NCI-H345 treated with DMSO at 0.1 percent for 48 hours (cell line): ENCODE data around the gene MYH11.
"Not testable (repeated sequence)": the region's sequence is repeated elsewhere in the genome, so short reads cannot be mapped to it uniquely, and the experiment has no call there.

Experiments used
- DNase-seq: peaks from one replicate; lab custom pipeline; 2025; ENCODE audit not compliant: unreplicated experiment; lab: John Stamatoyannopoulos, UW

MYH11 gene

DNA sequence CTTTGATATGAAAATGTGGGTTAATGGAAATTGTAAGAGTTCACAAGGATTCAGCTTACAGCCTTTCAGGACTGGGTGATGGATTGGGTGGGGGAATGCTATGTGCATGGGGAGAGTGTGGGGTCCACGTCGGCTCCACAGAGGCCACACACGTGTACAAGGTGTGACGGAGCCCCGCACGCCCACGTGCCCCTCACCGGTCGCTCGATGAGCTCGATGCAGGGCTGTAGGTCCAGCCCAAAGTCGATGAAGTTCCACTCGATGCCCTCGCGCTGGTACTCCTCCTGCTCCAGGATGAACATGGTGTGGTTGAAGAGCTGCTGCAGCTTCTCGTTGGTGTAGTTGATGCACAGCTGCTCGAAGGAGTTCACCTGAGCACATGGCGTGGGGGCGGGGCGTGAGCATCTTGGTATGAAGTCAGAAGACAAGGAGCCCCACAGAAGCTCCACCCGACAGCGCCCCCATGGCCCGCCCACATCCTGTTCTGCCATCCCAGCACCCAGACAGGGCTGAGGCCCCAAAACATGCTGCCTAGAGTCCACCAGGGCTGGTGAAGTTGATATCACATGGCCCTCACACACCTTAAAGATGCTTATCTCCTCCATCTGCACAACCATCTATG lies 99.1 kb downstream of the MYH11 start:
- no peak for DNase-seq

DNA sequence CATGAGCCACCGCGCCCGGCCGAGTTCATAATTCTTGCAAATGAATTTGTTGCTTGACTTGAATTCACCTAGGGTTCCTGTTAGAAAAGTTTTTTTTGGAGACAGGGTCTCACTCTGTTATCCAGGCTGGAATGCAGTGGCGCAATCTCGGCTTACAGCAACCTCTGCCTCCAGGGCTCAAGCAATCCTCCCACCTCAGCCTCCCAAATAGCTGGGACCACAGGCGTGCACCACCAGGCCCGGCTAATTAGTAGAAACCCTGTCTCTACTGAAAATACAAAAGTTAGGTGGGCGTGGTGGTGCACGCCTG lies 99.8 kb downstream of the MYH11 start:
- DNase-seq: no peak

DNA sequence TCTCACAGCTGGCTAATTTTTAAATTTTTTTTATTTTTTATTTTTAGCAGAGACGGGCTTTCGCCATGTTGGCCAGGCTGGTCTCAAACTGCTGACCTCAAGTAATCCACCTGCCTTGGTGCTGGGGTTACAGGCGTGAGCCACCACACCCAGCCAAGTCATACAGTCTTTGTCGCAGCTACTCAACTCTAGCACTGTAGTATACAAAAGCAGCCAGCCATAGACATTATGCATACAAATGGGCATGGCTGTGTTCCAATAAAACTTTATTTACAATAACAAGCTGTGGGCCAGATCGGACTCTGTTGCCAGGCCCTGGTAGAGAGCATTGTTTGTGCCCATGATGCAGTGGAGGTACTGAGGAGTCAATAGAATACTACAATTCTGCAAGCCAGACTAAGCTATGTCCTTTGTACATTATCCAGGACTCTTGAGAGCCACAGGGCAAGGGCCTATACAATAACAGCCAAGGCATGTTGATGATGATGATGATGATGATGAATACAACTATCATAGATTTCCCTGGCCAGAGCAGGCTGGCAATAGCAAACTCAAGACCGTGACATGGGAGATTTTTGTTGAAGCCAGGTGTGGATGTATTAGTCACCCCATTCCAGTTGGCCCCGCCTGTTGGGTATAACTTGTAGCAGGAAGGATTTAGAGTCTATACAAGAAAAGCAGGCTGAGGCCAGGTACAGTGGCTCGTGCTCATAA lies 101.8 kb downstream of the MYH11 start:
- DNase-seq: no peak

DNA sequence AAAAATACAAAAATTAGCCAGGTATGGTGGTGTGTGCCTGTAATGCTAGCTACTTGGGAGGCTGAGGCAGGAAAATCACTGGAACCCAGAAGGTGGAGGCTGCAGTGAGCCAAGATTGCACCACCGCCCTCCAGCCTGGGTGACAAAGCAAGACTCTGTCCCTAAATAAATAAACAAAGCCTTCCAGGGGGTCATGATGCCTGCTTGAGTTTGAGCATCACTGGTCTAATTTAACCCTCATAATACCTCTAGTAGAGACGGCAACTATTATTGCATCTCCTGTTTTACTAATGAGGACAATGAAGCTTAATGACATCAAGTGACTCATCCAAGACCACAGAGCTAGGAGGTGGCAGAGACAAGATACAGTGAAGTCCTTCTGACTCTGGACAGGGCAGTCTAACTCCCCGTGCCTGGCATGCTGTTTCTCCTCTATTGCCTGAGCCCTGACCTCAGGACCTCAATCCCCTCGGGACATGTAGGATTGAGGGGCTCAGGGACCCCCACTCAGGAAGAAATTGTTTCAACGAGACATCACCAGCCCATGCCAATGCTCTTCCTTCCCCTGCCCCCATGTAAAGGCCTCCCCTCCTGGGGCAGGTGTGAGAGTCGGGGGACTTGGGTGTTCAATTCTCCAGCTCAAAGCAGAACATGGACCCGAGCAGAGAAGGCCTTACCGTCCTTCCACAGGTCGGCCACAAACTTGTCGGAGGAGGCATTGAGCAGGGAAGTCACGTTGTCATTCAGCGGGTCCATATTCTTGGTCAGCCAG lies 103.9 kb downstream of the MYH11 start:
- no peak for DNase-seq

DNA sequence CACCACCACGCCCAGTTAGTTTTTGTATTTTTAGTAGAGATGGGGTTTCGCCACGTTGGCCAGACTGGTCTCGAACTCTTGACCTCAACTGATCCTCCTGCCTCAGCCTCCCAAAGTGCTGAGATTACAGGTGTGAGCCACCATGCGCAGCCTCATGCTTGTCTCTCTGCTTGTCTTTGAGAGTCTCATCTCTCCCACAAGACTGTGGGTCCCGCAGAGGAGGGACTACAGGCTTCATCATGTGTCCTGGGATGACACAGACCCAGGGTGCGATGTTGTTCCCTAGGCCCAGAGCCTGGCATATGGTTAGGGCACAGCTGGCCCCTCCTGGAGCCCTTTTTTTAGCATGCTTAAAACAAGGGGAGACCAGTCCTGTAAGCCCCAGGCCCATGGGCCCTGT lies 104.9 kb downstream of the MYH11 start:
- no peak for DNase-seq

DNA sequence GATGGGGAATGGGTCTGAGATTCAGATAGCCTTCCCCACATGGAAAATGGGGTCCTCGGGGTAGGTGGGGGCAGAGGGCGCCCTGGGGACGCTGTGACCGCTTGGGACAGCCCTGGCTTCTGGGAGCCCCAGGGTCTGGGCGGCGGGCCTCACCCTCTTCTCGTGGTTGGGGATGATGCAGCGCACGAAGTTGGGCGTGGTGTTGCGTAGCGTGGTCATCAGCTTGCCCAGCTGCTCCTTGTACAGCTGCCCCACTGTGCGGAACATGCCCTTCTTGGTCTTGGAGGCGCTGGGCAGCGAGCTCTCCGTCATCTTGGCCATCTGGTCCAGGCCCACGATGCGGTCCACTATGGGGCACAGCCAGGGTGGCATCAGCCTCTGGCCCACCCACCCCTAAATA lies 106.8 kb downstream of the MYH11 start:
- DNase-seq: no peak

DNA sequence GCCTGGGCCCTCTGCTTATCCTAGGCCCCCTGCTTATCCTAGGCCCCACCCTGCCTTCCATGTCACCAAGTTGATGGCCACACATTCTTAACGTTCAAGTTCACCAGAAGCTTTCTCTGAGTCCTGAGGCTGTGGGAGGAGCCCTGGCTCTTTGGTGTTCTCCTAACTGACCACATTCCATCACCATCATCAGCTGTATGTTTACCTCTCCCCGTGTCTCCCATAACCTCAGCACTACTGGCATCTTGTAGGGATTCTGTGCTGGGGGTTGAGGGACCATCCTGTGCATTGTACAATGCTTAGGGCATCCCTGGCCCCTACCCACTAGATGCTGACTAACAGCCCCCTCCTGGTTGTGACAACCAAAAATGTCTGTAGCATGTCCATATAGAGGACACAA lies 107.5 kb downstream of the MYH11 start:
- DNase-seq: no peak

DNA sequence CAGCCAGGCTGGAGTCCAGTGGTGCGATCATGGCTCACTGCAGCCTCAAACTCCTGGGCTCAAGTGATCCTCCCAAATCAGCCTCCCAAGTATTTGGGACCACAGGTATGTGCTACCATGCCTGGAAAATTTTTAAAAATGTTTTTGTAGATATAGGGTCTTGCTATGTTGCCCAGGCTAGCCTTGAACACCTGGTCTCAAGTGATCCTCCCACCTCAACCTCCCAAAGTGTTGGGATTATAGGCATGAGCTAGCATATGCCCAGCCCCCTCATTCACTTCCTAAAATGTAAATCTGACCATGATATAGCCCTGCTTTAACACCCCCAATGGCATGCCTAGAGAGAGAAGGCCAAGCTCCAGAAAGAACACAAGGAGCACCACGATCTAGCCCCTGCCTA lies 108.2 kb downstream of the MYH11 start:
- DNase-seq: no peak

DNA sequence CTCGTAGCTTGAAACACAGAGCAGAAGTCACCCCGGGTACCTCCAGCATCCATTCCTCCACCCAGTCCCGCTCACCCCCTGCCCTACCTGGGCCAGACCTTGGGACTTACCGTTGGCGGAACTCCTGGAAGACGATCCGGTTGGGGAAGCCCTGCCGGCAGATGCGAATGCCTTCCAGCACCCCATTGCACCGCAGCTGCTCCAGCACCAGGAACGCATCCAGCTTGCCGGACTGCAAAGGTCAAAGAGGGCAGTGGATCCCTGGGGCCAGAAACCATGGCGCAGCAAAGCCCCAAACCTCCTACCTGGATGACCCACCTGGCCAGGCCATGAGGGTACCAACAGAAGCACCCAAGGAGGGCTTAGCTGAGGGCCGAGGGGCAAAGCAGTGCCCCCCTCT lies 108.9 kb downstream of the MYH11 start:
- DNase-seq: no peak

DNA sequence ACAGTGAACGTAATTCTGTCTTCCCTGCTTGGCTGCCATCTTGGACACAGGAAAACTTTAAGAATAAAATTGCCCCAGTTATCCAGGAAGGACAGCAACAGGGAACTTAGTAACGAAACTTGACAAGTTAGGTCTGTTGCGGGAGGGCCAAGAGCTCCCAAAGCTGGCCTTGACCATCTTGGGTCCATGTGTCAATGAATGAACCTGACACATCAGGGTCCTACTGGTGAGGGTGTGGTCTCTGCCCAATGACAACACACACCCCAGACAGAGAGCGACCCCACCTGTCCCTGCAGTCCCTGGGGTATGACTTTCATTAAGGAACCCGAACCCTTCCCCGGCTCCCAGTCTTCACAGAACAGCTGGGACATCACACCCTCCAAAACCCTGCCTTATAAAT lies 110.5 kb downstream of the MYH11 start:
- no peak for DNase-seq

DNA sequence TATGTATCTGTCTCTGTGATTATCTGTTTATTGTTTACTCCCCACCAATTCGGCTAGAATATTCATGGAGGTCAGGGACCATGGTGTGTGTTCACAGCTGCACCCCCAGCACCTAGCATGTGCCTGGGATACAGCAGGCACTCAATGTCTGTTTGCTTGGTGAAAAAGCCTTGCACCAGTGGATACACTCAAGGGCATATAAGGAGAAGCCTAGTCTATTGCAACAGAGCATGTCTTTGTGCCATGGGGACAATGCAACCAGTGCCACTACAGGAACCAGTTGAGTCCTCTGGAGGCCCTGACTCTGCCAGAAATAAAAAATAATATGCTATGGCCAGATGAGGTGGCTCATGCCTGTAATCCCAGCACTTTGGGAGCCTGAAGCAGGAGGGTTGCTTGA lies 113.2 kb downstream of the MYH11 start:
- no peak for DNase-seq

DNA sequence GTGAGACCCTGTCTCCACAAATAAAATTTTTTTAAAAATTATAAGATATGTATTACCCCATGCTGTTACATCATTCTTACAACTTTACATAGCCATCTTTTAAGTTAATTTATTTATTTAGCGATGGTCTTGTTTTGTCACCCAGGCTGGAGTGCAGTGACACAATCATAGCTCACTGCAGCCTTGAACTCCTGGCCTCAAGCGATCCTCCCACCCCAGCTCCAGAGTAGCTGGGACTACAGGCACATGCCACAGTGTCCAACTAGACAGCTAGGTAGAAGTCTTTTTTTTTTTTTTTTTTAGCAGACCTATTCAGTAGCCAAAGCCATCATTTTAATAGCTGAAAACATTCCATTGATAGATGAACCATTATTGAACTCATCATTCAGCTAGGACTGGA lies 114.1 kb downstream of the MYH11 start:
- DNase-seq: no peak

DNA sequence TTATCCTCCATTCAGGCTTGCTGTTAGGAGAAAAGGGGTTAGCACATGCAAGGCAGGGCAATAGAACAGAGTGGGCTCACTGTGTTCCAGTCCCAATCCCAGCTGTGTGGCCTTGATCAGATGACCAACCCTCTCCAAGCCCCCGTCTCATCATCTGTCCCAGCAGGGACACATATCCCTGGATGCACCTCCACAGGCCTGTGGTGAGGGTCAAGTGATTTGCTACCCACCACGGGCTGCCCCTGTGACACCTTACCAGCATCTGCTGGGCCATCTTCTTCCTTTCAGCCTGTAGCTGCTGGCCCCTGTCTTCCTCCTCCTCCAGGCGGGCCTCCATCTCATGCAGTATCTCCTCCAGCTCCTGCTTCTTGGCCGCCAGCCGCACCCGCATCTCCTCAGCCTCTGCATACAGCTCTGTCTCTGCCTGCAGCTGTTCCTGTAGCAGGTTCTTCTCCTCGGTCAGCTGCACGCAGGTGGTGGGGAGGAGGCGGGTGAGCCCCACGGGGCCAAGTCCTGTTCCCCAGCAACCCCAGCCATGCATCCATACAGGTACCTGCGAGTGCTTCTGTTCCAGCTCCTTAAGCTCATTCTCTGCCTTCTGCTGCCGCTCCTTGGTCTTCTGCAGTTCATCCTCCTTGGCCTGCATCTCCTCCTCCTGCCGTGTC lies 115.5 kb downstream of the MYH11 start:
- no peak for DNase-seq

DNA sequence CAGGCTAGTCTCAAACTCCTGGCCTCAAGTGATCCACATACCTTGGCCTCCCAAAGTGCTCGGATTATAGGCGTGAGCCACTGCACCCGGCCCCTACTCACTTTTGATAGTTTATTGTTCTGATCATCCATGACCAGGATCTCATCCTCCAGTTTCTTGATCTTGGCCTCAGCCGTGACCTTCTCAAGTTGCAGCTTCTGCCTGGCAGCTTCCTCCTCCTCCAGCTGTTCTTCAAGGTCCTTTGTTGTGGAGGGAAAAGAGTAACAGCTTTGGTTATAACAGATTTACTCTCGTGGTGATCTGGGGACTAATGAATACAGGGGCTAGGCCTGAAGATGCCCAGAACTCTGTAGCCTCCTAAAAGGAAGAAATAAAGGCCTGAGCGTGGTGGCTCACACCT lies 116.9 kb downstream of the MYH11 start:
- no peak for DNase-seq

DNA sequence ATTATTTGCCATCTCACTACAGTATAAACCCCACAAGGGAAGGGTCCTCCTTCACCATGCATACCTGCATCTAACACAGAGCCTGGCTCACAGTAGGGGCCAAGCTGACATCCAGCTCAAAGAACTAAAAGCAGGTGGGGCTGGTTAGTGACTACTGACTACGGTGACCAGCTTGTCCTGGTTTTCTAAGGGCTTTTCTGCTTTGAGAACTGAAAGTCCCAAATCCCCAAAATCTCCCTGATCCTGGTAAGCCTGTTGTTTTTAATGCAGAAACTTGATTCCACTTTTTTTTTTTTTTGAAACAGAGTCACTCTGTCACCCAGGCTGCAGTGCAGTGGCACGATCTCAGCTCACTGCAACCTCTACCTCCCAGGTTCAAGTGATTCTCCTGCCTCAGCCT lies 117.4 kb downstream of the MYH11 start:
- no peak for DNase-seq

DNA sequence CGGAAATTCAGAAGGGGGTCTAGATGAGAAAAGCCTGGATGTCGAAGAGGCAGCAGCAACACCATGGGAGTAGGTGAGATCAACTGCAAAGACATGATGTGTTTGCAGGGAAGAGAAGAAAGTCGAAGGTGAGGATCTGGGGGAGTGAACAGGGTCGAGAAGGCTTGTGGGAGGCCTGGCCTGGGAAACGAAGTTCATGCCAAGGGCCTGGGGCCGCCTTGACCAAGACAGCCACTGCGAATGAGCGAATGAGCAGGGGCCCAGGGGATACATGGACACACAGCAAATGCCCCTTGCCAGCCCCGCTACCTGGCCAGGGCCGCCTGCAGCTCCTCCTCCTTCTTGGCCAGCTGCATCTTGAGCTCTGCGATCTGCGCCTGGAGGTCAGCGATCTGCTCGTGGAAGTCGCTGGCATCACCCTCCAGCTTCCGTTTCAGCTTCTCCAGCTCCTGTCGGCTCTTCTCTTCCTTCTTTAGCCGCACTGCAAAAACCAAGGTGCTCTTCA lies 119.6 kb downstream of the MYH11 start:
- DNase-seq: no peak

DNA sequence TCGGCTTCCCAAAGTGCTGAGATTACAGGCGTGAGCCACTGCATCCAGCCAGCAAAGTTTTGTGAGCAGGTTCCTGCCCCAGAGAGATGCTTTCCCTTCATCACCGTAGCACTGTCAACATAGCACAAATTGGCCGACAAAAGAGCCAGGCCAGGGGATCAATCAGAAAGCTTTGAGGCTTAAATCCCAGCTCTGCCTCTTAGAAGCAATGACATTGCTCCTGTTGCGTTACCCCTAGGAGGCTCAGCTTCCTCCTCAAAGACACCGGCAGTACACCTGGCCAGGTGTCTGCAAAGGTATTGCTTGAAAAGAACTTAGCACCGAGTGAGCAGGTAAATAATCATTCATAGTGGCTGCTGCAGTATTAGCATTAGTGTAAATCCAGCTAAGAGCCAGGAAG lies 120.3 kb downstream of the MYH11 start:
- no peak for DNase-seq

DNA sequence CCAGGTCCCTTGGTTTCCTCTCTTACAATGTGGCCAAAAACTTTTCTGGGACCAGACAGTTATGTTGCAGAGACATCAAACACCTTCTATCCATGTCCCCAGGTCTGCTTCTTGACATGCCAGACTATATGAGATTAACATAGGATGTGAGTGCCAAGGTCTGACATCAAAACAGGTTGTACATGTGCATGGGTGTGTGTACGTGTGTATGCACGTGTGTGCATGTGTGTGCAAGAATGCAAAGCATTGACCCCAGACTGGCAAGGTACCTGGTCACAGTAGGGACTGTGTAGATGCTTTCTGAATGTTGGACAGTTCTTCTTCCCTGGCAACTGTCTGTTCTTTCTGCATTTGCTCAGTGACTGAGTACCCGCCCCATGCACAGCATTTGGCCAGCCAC lies 121.2 kb downstream of the MYH11 start:
- no peak for DNase-seq

DNA sequence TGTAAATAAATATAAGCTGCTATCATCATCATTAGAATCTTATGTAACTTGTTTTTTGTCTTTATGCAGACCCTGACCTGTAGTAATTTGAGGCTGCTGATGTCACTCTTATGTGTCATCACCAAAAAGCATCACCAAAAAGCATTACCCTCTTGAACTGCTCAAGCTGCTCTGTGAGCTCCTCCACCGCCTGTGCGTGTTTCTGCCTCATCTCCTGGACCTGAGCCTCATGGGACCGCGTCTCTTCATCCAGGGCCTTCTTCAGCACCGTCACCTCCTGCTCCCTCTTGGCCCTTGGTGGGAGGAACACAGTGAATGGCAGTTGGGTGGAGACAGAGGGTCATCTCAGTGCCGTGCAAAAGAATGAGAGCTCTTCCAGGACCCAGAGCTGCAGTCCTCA lies 124.4 kb downstream of the MYH11 start:
- DNase-seq: no peak

DNA sequence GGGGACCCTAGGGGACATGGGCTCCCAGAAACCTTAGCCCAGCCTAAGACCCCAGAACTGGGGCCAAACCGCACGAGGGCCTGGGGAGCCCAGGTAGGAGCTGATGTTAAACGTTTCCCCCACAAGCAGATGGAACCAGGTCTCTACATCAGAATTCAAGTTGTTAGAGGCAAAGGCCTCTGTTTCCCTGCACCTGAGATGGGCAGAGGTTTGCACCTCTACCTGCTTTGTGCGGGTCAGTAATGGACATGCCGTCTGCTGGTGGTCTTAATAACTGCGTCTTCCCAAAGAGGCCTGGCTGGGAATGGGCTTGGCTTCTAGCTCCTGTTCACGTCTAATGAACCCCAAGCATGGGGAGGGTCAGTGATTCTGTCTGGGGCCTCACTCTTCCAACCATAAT lies 127.7 kb downstream of the MYH11 start:
- DNase-seq: no peak

DNA sequence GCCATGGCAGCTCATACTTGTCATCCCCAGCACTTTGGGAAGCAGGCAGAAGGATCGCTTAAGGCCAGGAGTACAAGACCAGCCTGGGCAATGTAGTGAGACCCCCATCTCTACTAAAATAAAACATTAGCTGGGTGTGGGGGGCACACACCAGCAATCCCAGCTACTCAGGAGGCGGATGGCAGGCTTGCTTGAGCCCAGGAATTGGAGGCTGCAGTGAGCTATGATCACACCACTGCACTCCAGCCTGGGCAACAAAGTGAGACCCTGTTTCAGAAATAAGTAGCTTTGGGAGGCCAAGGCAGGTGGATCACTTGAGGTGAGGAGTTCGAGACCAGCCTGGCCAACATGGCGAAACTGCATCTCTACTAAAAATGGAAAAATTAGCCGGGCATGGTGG lies 129.1 kb downstream of the MYH11 start:
- not testable (repeated sequence) for DNase-seq

DNA sequence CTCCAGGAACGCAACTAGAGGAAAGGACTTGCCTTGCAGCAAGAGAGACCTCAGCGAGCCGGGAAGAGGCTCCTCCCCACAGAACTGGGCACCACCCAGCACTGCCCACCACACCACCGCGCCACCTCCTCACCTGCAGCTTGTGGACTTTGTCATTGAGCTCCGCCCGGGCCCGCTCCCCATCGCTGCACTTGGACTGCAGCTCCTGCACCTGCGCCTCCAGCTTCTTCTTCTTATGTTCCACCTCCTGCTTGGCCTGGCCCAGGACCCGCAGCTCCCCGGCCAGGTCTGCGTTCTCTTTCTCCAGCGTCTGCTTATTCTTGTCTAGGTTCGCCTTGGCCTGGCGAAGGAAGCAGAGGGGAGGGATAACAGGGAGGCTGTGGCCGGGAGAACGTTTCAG lies 130.1 kb downstream of the MYH11 start:
- DNase-seq: no peak
